K562 (cell line): Measurements from ENCODE around the gene NEURL4. TPM values are rescaled to one million over a fixed set of nuclear protein-coding genes. Genes with fewer than 3 reads are reported as not detected.

Experiments
- EGR1 ChIP-seq: fragments of 450-650 bp; conservative IDR thresholded peaks from 2 replicates; pipeline ENCODE4 v1.6.1; 2017; ENCODE audit warnings: mild to moderate bottlenecking
- FOXK2 ChIP-seq, 2 experiments: fragments of 450-650 bp; IDR thresholded peaks in 1 of 2; conservative IDR thresholded peaks in 1 of 2; 2 replicates each; pipeline ENCODE4 v1.6.1; 2016; ENCODE audit warnings: low read depth in 2 of 2, mild to moderate bottlenecking in 1 of 2
- SUPT5H ChIP-seq: fragments of 450-650 bp; IDR thresholded peaks from 2 replicates; pipeline ENCODE4 v1.6.1; 2016
- THRAP3 ChIP-seq: fragments of 450-650 bp; IDR thresholded peaks from 2 replicates; pipeline ENCODE4 v1.6.1; 2016; ENCODE audit warnings: mild to moderate bottlenecking, inconsistent platforms, borderline replicate concordance
- ZKSCAN8 ChIP-seq: fragments of 200-800 bp; sonication (Bioruptor generic); IDR thresholded peaks from 2 replicates; pipeline ENCODE4 v1.6.1; 2016; ENCODE audit warnings: missing genetic modification characterization, missing compliant biosample characterization
- ZNF431 ChIP-seq: sonication (generic); formaldehyde crosslinking; IDR thresholded peaks from 2 replicates; pipeline ENCODE4 v1.8.0; 2022; ENCODE audit warnings: mild to moderate bottlenecking, missing genetic modification reagents
- polyA plus RNA-seq, 8 experiments: library from polyadenylated mRNA; depleted of rRNA in 4 of 8; stranded (reverse) in 5 of 8; unstranded in 3 of 8; fragments of >200 nt; fragmentation: Nextera tagmentation in 2 of 8; fragmentation: Illumina TruSeq in 1 of 8; extraction: Ambion mirVana in 2 of 8; extraction: Trizol in 1 of 8; gene quantifications; 2 replicates each; pipeline versions ENCODE4 v1.2.1 to v1.2.3, GENCODE V29; 2011 to 2014; ENCODE audit warnings: inconsistent platforms in 1 of 8, missing spikeins in 1 of 8
- total RNA-seq, 7 experiments: library from RNA; depleted of rRNA in 6 of 7; stranded (reverse); fragments of >200 nt in 6 of 7; fragmentation: Illumina TruSeq in 2 of 7; extraction: Trizol in 2 of 7; gene quantifications; 2 replicates each; pipeline versions ENCODE4 v1.2.1 to v1.2.3, GENCODE V29; 2011 to 2021; ENCODE audit warnings: low replicate concordance in 1 of 7
- TF ChIP-seq, protein P1 (sequence below): fragments of 250-450 bp; sonication (Bioruptor Pico); IDR thresholded peaks from 2 replicates; pipeline ENCODE4 v1.9.0; 2021; ENCODE audit warnings: mild to moderate bottlenecking
- TF ChIP-seq, protein P2 (sequence below): sonication (generic); formaldehyde crosslinking; IDR thresholded peaks from 2 replicates; pipeline ENCODE4 v1.8.0; 2022; ENCODE audit warnings: missing genetic modification reagents, mild to moderate bottlenecking, moderate library complexity, borderline replicate concordance
- TF ChIP-seq, protein P3 (sequence below): fragments of 250-450 bp; sonication (Bioruptor Pico); IDR thresholded peaks from 2 replicates; pipeline ENCODE4 v1.4.0; 2020
- TF ChIP-seq, protein P4 (sequence below): fragments of 200-800 bp; sonication (Bioruptor generic); IDR thresholded peaks from 2 replicates; pipeline ENCODE4 v1.6.1; 2017; ENCODE audit warnings: missing genetic modification characterization, missing compliant biosample characterization
- TF ChIP-seq, protein P5 (sequence below), 2 experiments: fragments of 450-650 bp; formaldehyde crosslinking in 1 of 2; IDR thresholded peaks; 2 replicates each; pipeline versions ENCODE4 v1.4.0 to v1.6.1; 2014 to 2020; ENCODE audit warnings: mild to moderate bottlenecking in 2 of 2, borderline replicate concordance in 1 of 2, low read depth in 1 of 2
- TF ChIP-seq, protein P6 (sequence below), 2 experiments: fragments of 450-650 bp; conservative IDR thresholded peaks; 2 replicates each; pipeline ENCODE4 v1.6.1; 2017; ENCODE audit warnings: mild to moderate bottlenecking in 2 of 2, moderate library complexity in 2 of 2

NEURL4 gene
- total and polyA plus RNA-seq, 9 of the 15 experiments (the other 6 are each of a cell fraction or from before 2014, with no cell fraction given) = 0.08 to 37.4 (median 11.5) TPM

DNA sequence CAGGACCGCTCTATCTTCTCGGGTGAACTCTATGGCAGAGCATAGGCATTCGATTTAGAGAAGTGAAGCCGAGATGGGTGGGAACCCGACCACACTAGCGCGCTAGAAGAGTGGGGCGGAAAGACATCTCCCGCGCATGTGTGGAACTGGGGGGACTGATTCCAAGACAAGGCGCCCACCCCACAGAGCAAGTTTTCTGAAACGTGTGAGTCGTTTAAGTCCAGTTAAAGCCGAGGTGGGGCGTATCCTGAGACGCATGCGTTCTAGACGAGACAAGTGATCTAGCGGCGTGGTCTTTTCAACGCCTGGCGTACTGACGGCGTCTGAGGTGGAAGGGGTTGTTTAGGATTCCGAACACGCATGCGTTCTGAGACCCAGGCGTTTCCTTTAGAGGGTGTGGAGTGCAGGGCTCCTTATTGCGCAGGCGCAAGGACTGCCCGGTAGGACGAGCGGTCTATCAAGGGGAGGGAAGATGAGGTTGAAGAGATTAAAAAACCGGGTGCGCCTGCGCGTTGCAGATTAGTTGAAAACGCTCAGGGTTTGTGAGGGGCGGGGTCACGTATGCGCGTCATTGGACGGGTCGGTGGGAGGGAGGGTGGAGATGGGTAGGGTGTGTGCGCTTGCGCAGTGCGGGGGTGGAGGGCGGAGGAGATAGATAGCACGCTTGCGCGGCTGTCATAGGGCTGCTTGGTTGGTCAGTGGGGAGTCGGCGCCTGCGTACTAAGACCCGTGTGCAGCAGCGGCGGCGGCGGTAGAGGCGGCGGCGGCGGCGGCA, 22.0 kb downstream of the NEURL4 start, which contains the start of gene EIF5A (continued):
- TF ChIP-seq, protein P1, sequence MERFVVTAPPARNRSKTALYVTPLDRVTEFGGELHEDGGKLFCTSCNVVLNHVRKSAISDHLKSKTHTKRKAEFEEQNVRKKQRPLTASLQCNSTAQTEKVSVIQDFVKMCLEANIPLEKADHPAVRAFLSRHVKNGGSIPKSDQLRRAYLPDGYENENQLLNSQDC (CRISPR knock-in tag) = no peak
- TF ChIP-seq SUPT5H = peak; percentile 74
- TF ChIP-seq, protein P2, sequence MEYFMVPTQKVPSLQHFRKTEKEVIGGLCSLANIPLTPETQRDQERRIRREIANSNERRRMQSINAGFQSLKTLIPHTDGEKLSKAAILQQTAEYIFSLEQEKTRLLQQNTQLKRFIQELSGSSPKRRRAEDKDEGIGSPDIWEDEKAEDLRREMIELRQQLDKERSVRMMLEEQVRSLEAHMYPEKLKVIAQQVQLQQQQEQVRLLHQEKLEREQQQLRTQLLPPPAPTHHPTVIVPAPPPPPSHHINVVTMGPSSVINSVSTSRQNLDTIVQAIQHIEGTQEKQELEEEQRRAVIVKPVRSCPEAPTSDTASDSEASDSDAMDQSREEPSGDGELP = peak; percentile 64; the same call in 1 of the 2 replicates
- TF ChIP-seq, protein P3, sequence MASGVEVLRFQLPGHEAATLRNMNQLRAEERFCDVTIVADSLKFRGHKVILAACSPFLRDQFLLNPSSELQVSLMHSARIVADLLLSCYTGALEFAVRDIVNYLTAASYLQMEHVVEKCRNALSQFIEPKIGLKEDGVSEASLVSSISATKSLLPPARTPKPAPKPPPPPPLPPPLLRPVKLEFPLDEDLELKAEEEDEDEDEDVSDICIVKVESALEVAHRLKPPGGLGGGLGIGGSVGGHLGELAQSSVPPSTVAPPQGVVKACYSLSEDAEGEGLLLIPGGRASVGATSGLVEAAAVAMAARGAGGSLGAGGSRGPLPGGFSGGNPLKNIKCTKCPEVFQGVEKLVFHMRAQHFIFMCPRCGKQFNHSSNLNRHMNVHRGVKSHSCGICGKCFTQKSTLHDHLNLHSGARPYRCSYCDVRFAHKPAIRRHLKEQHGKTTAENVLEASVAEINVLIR = peak; percentile 35; the same call in 1 of the 2 replicates
- TF ChIP-seq THRAP3 = no peak
- TF ChIP-seq ZNF431 (CRISPR knock-in tag) = no peak
- peak; percentile 76 to 85; a peak in 3 of 4 replicates for TF ChIP-seq FOXK2 (conservative IDR thresholded peaks at IDR 0.05 in 1 of 2, IDR thresholded peaks at IDR 0.05 in 1 of 2; ENCODE audit: low read depth in 2 of 2)
- TF ChIP-seq, protein P4, sequence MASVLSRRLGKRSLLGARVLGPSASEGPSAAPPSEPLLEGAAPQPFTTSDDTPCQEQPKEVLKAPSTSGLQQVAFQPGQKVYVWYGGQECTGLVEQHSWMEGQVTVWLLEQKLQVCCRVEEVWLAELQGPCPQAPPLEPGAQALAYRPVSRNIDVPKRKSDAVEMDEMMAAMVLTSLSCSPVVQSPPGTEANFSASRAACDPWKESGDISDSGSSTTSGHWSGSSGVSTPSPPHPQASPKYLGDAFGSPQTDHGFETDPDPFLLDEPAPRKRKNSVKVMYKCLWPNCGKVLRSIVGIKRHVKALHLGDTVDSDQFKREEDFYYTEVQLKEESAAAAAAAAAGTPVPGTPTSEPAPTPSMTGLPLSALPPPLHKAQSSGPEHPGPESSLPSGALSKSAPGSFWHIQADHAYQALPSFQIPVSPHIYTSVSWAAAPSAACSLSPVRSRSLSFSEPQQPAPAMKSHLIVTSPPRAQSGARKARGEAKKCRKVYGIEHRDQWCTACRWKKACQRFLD (CRISPR knock-in tag) = no peak; the same call in 1 of the 2 replicates
- TF ChIP-seq, protein P5, sequence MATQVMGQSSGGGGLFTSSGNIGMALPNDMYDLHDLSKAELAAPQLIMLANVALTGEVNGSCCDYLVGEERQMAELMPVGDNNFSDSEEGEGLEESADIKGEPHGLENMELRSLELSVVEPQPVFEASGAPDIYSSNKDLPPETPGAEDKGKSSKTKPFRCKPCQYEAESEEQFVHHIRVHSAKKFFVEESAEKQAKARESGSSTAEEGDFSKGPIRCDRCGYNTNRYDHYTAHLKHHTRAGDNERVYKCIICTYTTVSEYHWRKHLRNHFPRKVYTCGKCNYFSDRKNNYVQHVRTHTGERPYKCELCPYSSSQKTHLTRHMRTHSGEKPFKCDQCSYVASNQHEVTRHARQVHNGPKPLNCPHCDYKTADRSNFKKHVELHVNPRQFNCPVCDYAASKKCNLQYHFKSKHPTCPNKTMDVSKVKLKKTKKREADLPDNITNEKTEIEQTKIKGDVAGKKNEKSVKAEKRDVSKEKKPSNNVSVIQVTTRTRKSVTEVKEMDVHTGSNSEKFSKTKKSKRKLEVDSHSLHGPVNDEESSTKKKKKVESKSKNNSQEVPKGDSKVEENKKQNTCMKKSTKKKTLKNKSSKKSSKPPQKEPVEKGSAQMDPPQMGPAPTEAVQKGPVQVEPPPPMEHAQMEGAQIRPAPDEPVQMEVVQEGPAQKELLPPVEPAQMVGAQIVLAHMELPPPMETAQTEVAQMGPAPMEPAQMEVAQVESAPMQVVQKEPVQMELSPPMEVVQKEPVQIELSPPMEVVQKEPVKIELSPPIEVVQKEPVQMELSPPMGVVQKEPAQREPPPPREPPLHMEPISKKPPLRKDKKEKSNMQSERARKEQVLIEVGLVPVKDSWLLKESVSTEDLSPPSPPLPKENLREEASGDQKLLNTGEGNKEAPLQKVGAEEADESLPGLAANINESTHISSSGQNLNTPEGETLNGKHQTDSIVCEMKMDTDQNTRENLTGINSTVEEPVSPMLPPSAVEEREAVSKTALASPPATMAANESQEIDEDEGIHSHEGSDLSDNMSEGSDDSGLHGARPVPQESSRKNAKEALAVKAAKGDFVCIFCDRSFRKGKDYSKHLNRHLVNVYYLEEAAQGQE (IDR thresholded peaks at IDR 0.05; ENCODE audit: borderline replicate concordance) = peak; percentile 50; the same call in 1 of the 2 replicates
- TF ChIP-seq, protein P5 (CRISPR knock-in tag; IDR thresholded peaks at IDR 0.05; ENCODE audit: low read depth) = no peak
- peak; percentile 100 for TF ChIP-seq EGR1
- no peak for TF ChIP-seq ZKSCAN8 (CRISPR knock-in tag)
- TF ChIP-seq, protein P6, sequence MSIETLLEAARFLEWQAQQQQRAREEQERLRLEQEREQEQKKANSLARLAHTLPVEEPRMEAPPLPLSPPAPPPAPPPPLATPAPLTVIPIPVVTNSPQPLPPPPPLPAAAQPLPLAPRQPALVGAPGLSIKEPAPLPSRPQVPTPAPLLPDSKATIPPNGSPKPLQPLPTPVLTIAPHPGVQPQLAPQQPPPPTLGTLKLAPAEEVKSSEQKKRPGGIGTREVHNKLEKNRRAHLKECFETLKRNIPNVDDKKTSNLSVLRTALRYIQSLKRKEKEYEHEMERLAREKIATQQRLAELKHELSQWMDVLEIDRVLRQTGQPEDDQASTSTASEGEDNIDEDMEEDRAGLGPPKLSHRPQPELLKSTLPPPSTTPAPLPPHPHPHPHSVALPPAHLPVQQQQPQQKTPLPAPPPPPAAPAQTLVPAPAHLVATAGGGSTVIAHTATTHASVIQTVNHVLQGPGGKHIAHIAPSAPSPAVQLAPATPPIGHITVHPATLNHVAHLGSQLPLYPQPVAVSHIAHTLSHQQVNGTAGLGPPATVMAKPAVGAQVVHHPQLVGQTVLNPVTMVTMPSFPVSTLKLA (conservative IDR thresholded peaks at IDR 0.05) = peak; percentile 82 to 90
